Panc1 (cell line): ENCODE measurements around the gene ACOXL.

Experiments
- TF ChIP-seq, protein P1 (sequence below), 2 experiments: IDR thresholded peaks; 2 replicates each; pipeline ENCODE4 v1.6.1; 2011 to 2012; ENCODE audit warnings: low read depth in 2 of 2, control low read depth in 1 of 2, low read length in 1 of 2, mild to moderate bottlenecking in 1 of 2, moderate library complexity in 1 of 2; ENCODE audit not compliant: insufficient read depth in 1 of 2
- TF ChIP-seq, protein P2 (sequence below): fragments of 450-650 bp; IDR thresholded peaks from 2 replicates; pipeline ENCODE4 v1.5.1; 2017; ENCODE audit warnings: mild to moderate bottlenecking

DNA sequence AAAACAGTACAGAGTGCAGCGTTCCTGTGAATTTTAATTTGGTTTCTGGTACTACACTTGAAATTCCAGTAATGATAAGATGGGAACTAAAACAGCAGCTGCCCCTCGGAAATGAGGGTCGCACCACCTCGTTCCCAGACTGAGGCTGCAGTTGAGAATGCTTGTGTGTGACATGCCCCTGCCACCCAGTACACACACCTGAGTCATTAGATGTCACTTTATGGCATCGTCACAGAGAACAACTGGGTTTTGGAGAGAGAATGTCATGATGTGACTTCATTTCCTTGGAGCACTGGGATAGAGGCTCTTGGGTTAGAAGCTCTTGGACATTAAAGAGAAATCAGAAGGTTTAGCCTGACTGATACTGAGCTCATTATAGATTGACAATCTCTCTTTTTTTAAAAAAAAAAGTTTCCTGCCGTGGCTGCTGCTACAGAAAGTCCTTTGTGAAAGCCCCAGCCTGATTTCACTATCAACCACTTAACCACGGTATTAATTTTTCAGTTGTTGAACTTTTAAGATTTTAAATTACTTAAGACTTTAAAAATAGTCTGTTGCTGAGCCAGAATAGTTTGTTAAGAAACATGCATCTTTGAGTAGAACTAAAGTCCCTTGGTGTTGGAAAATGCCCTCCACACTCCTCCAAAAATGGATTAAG lies 412.9 kb downstream of the ACOXL start:
- TF ChIP-seq, protein P1, sequence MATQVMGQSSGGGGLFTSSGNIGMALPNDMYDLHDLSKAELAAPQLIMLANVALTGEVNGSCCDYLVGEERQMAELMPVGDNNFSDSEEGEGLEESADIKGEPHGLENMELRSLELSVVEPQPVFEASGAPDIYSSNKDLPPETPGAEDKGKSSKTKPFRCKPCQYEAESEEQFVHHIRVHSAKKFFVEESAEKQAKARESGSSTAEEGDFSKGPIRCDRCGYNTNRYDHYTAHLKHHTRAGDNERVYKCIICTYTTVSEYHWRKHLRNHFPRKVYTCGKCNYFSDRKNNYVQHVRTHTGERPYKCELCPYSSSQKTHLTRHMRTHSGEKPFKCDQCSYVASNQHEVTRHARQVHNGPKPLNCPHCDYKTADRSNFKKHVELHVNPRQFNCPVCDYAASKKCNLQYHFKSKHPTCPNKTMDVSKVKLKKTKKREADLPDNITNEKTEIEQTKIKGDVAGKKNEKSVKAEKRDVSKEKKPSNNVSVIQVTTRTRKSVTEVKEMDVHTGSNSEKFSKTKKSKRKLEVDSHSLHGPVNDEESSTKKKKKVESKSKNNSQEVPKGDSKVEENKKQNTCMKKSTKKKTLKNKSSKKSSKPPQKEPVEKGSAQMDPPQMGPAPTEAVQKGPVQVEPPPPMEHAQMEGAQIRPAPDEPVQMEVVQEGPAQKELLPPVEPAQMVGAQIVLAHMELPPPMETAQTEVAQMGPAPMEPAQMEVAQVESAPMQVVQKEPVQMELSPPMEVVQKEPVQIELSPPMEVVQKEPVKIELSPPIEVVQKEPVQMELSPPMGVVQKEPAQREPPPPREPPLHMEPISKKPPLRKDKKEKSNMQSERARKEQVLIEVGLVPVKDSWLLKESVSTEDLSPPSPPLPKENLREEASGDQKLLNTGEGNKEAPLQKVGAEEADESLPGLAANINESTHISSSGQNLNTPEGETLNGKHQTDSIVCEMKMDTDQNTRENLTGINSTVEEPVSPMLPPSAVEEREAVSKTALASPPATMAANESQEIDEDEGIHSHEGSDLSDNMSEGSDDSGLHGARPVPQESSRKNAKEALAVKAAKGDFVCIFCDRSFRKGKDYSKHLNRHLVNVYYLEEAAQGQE (IDR thresholded peaks at IDR 0.05; ENCODE audit: insufficient read depth in 1 of 2, low read depth in 2 of 2, low read length in 1 of 2), result no peak
- TF ChIP-seq, protein P2, sequence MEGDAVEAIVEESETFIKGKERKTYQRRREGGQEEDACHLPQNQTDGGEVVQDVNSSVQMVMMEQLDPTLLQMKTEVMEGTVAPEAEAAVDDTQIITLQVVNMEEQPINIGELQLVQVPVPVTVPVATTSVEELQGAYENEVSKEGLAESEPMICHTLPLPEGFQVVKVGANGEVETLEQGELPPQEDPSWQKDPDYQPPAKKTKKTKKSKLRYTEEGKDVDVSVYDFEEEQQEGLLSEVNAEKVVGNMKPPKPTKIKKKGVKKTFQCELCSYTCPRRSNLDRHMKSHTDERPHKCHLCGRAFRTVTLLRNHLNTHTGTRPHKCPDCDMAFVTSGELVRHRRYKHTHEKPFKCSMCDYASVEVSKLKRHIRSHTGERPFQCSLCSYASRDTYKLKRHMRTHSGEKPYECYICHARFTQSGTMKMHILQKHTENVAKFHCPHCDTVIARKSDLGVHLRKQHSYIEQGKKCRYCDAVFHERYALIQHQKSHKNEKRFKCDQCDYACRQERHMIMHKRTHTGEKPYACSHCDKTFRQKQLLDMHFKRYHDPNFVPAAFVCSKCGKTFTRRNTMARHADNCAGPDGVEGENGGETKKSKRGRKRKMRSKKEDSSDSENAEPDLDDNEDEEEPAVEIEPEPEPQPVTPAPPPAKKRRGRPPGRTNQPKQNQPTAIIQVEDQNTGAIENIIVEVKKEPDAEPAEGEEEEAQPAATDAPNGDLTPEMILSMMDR, result no peak
